Superior temporal gyrus (tissue), 1 donor: ENCODE data around the gene LONP2.
A peak's percentile ranks its signal among the peaks of the same experiment; 100 is the strongest.
"Not testable (repeated sequence)": the region's sequence is repeated elsewhere in the genome, so short reads cannot be mapped to it uniquely, and the experiment has no call there.

Source experiments
- DNase-seq: peaks from one replicate; pipeline ENCODE4 v3.0.0-alpha.2; 2016; ENCODE audit errors: extremely low spot score

LONP2 gene

DNA sequence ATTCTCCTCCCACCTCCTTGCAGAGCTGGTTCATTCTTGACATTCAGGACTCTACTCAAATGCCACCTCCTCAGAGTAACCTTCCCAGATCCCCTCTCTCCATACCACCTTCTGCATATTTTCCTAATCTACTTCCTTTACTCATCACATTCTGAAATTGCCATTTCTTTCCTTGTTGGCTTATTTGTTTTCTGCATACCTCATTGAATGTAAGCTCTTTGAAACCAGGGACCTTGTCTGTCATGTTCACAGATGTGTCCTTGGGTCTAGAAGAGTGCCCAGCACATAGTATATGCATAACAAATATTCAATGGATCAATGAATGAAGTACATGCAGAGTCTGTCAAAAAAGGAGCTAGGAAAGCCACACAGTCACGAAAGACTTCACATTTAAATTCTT is 7.8 kb upstream of the LONP2 start:
- no peak for DNase-seq

- DNase-seq, result not testable (repeated sequence)
Measured at GRCh38 chr16:48240147-48240546, 4.0 kb upstream of the LONP2 start.

DNA sequence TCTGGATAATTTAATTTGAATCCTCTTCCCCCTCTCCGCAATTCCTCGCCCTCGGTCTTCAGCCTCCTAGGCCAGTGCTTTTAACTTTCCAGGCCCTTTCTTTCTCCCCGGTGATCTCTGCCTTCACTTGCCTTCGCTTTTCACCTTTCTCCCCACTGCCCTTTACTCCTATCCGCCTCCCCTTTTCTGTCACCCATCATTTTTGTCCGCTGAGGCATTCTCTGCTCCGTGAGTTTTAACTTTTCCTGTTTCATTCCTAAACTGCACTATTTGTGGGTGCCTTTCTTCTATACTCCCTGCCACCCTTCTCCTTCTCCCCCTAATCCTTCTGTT is 729 bp downstream of the LONP2 start:
- DNase-seq, result no peak

DNA sequence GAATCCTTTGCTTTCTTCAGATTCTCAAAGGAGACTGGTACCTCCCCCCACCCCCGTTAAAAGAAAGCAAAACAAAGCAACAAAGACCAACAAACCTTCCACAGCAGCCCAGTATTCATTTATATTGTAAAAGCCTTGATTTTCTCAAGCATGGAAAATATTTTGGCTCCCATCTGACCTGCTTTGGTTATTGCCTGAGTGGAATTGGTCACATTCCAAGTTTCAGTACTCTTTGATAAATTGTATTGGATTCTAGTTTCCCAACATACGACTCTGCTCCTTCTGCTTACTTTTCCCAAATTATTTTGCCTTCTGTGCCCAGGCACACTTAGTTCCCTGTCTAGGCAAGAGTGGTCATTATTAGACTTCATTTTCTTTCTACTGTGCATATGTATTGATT is 2.0 kb downstream of the LONP2 start:
- DNase-seq, result no peak

DNA sequence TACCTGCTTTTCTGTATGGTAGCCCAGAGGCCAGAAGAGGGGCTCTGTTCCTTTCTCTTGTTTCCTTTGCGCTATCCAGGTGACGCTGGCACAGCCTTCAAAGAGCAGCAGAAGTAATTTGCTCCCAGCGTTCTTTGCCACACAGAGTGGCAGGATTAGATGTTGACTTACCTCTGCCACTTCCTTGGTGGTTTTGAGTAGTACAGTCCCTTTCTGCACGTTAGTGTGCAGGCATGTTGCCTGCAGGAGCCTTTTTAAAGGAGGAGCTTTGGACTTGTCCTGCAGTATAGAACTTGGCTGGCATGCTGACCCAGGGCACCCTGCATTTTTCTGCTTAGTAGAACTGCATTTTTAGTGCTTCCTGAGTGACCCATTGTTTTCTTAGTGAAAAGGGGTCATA is 3.2 kb downstream of the LONP2 start, which contains the start of gene ABCC11:
Gene ABCC11 (minus strand): TSS at position 229 of the 400 bp plus-strand sequence. CDS start 15,618 bp downstream, outside the sequence.
- no peak for DNase-seq

GRCh38 chr16:48250520-48251278 is 6.6 kb downstream of the LONP2 start:
- no peak for DNase-seq

DNA sequence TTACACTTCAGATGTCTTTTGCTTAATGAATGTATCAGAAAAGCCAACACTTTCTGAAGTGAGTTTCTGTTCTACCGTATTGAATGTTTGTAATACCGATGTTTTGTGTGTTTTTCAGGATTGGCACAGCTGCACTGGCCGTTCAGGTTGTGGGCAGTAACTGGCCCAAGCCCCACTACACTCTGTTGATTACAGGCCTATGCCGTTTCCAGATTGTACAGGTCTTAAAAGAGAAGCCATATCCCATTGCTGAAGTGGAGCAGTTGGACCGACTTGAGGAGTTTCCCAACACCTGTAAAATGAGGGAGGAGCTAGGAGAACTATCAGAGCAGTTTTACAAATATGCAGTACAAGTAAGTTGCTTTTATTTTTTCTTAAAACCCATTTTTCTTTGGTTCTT is 7.9 kb downstream of the LONP2 start:
- DNase-seq, result no peak

GRCh38 chr16:48256579-48257177 is 12.6 kb downstream of the LONP2 start:
- DNase-seq, result no peak

DNA sequence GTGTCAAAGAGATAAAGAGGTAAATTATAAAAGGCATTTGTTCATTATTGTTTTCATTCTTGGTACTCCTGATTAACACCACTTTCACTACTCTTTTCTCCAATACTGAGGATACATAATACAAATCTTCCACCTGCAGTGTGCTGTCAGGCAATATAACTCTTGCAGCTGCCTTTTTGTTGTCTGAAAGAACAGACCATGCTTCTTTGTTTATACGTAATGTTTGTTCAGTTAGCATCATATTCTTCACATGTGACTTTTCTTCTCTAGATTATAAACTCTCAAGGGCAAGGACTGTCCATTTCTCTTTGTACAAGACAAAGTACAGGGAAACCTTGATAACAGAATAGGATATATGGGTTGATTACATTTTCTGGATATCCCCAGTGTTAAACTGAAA is 17.5 kb downstream of the LONP2 start:
- no peak for DNase-seq

- no peak for DNase-seq
Measured at GRCh38 chr16:48262631-48263030, 18.5 kb downstream of the LONP2 start.

DNA sequence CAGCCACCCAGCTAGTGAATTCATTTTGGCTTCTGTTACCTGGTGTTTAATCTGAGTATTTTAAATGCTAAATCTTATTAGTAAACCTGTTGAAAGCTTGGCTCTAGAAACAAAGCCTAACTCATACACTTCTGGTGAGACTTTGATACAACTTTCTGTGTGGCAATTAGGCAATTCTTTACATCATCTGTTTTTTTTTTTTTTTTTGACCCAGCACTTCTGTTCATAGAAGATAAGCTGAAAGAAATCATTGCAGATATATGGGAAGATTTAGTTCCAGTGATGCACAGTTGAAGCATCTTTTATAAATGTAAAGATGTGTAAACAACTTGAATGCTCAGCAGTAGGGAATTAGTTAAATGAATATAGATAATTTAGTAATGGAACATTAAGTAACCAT is 24.9 kb downstream of the LONP2 start:
- no peak for DNase-seq

DNA sequence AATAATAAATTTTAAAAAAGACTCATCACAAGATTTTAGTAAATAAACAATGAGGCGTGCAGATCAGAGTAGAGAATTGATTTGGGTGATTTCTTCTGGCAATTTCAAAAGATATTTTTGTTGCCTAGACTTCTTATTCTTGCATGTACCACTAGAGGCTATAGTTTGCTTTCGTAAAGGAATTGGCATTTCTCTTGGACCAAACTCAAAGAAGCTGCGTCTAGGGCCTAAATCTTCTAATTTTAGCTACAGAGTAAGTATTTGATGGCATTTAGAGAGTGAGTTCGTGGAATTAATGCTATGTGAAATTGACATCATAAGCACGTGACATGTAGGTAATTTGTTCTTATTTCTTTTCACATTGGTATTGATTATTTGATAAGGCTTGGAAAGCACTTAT is 27.6 kb downstream of the LONP2 start:
- peak; percentile 56 for DNase-seq

DNA sequence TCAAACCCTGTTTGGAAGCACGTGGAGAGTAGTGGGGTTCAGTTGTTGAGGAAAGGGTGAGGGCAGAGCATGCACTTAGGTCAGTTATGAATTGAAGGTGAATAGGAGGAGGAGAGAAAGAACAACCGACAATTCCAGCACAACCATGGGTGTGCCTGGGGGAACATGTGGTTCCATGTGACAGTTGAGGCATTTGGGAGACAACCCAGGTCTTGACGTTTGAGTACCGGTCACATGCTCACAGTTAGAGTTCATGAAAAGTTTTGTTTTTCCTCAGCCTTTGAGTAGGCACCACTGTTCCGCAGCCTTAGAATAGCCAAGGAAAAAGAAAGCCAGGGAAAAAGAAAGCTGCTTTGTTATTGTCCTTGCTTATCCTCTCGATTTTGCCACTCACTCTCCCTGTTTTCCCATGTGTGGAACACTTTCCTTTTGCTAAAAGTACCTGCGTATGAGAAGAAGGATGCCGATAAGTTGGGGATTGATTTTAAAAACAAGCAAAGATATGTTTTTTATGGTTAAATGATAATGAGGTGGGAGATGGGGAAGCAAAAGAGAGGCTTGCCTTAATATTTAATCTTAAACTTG is 28.8 kb downstream of the LONP2 start:
- peak; percentile 75 for DNase-seq

DNA sequence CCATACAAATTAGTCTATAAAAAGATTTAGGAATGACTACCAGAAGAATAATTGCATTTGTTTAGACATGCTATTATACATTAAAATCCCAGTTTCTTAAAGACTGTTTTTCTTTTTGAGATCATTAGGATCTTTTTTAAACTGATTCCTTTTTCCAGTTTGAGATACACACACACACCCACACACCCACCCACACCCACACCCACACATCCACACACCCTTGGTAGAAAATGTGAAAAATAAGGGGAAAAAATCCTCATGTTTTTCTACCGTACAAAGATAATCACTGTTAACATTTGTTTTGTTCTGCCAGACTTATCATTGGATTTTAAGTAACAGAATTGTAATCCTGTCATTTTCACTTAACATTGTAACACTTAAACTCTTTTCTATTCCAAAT is 30.4 kb downstream of the LONP2 start:
- DNase-seq, result no peak

- peak; percentile 89 for DNase-seq
Measured at GRCh38 chr16:48276102-48276501, 32.0 kb downstream of the LONP2 start.

- no peak for DNase-seq
Measured at GRCh38 chr16:48277158-48277557, 33.1 kb downstream of the LONP2 start.

- DNase-seq, result no peak
Measured at GRCh38 chr16:48279199-48279598, 35.1 kb downstream of the LONP2 start.

DNA sequence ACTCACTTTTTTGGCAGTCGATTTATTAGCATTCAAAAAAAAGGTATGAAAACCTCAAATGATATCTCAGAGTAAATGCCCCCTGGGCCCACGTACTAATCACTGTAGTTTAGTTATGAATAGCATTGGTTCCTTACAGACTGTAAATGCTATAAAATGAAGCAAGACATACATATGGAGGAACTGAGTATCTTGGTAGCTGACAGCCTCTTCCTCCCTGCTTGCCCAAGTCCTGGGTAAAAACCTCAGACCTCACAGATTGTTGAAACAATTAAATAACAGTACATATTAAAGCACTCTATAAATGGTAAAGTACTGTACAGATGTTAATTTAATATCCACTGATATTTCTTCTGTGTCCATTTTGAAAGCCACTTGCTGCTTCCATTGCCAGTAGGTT is 36.4 kb downstream of the LONP2 start:
- DNase-seq, result no peak

- DNase-seq, result no peak
Measured at GRCh38 chr16:48282636-48283263, 38.6 kb downstream of the LONP2 start.

DNA sequence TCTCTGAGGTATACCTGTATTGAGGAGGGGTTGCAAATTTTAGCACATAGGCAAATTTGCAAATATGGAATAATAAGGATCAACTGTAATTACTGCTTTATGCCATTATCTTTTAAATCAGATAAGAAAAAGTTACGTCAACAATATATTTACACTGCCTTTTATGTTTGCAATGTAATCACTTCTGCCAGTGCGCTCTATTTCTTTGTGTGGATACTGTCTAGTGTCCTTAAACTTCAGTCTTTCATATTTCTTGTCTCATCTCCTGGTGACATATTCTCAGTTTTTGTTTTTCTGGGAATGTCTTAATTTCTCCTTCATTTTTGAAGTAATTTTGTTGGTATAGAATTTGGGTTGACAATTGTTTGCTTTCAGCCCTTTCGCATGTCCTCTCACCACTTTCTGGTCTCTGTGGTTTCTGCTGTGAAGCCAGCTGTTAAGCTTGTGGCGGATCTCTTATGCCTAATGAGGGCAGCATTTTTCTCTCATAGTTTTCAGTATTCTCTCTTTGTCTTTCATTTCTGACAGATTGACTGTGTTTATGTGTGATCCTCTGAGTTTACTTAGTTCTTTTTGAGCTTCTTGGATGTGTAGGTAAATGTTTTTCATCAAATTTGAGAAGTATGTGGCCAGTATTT is 40.8 kb downstream of the LONP2 start:
- DNase-seq, result no peak

- DNase-seq, result no peak
Measured at GRCh38 chr16:48287239-48287638, 43.1 kb downstream of the LONP2 start.

DNA sequence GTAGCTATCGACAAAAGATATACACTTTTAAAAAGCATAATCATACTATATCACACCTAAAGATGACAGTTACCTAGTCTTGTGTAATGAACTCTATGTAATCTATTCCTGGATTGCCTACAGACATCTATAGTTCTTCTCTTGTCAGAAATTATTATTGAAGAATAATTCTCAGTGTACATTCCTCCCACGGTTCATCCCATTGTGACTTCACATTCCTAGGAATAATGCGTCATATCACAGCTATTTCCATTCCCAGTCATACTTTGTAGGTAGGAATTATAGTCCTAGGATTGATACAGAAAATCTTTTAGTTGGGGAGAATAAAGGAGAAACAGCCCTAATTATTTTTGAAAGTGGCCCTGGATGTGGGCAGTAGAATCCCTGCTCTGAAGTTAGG is 47.2 kb downstream of the LONP2 start:
- DNase-seq, result no peak
